Osteoblast (primary cell): Measurements from ENCODE around the gene ZNF524. TPM values are rescaled to one million over a fixed set of nuclear protein-coding genes. Genes with fewer than 3 reads are reported as not detected.

Experiments
- DNase-seq: peaks from one replicate; pipeline ENCODE4 v3.0.0; 2011; ENCODE audit warnings: low spot score, mixed read lengths; ENCODE audit not compliant: insufficient read length; ENCODE audit errors: missing footprints
- H2AFZ ChIP-seq: 2 replicates; pipeline ENCODE4 v1.6.0; 2011; ENCODE audit warnings: mild to moderate bottlenecking, low read length
- H3K27ac ChIP-seq: 2 replicates; pipeline ENCODE4 v1.5.1; 2011; ENCODE audit warnings: mild to moderate bottlenecking, low read depth, low read length, moderate library complexity
- H3K27me3 ChIP-seq: 2 replicates; pipeline ENCODE4 v1.6.0; 2012; ENCODE audit warnings: mild to moderate bottlenecking, control low read depth, inconsistent platforms, low read length, moderate library complexity; ENCODE audit not compliant: insufficient read depth
- H3K36me3 ChIP-seq: 2 replicates; pipeline ENCODE4 v1.5.1; 2011; ENCODE audit warnings: mild to moderate bottlenecking, low read length, control low read depth, moderate library complexity; ENCODE audit not compliant: insufficient read depth
- H3K4me1 ChIP-seq: 2 replicates; pipeline ENCODE4 v1.5.1; 2011; ENCODE audit warnings: mild to moderate bottlenecking, low read length, control low read depth, moderate library complexity; ENCODE audit not compliant: insufficient read depth
- H3K4me2 ChIP-seq: 2 replicates; pipeline ENCODE4 v1.6.0; 2011; ENCODE audit warnings: mild to moderate bottlenecking, low read length; ENCODE audit not compliant: insufficient read depth
- H3K4me3 ChIP-seq: fragments of 200-600 bp; sonication (generic); 3 replicates; pipeline ENCODE4 v1.5.1; 2012; ENCODE audit warnings: mild to moderate bottlenecking, low read length, inconsistent platforms; ENCODE audit not compliant: insufficient read depth
- H3K79me2 ChIP-seq: 2 replicates; pipeline ENCODE4 v1.6.0; 2012; ENCODE audit warnings: mild to moderate bottlenecking, low read length, control low read depth, inconsistent platforms; ENCODE audit not compliant: insufficient read depth
- H3K9me3 ChIP-seq: 2 replicates; pipeline ENCODE4 v1.5.1; 2011; ENCODE audit warnings: low read depth, low read length, control low read depth
- H4K20me1 ChIP-seq: 2 replicates; pipeline ENCODE4 v1.6.0; 2012; ENCODE audit warnings: mild to moderate bottlenecking, low read length, control low read depth; ENCODE audit not compliant: insufficient read depth
- CTCF ChIP-seq: IDR thresholded peaks from 2 replicates; pipeline ENCODE4 v1.5.1; 2011; ENCODE audit warnings: mild to moderate bottlenecking, low read depth, low read length, moderate library complexity; ENCODE audit errors: extremely low read depth
- total RNA-seq: library from RNA; depleted of rRNA; stranded (reverse); fragments of >200 nt; gene quantifications from 2 replicates; pipeline ENCODE4 v1.2.3, GENCODE V29; 2012

Gene ZNF524
- total RNA-seq, 1 donor = 11.2 TPM

GRCh38 chr19:55592391-55593090 is 7.5 kb upstream of the ZNF524 start:
- H3K27me3 ChIP-seq = no peaks in the 10 kb centered on the region
- no peak for TF ChIP-seq CTCF
- H3K4me3 ChIP-seq = no peak overlapping the region
- peaks cover 21% of the 10 kb centered on the region for H3K36me3 ChIP-seq
- H4K20me1 ChIP-seq = no peaks in the 10 kb centered on the region
- no peak overlapping the region for H2AFZ ChIP-seq
- H3K4me1 ChIP-seq = no peaks in the 10 kb centered on the region
- no peak overlapping the region for H3K4me2 ChIP-seq
- no peaks in the 10 kb centered on the region for H3K79me2 ChIP-seq
- H3K27ac ChIP-seq = no peak overlapping the region
- peak; percentile 73 for DNase-seq
- H3K9me3 ChIP-seq = no peaks in the 10 kb centered on the region

GRCh38 chr19:55593096-55593772 is 6.9 kb upstream of the ZNF524 start:
- no peaks in the 10 kb centered on the region for H3K4me1 ChIP-seq
- no peak overlapping the region for H3K4me2 ChIP-seq
- H3K27ac ChIP-seq = no peak overlapping the region
- TF ChIP-seq CTCF = no peak
- H4K20me1 ChIP-seq = peaks cover 4% of the 10 kb centered on the region
- no peaks in the 10 kb centered on the region for H3K27me3 ChIP-seq
- H3K79me2 ChIP-seq = no peaks in the 10 kb centered on the region
- H3K9me3 ChIP-seq = no peaks in the 10 kb centered on the region
- no peak overlapping the region for H3K4me3 ChIP-seq
- no peak overlapping the region for H2AFZ ChIP-seq
- peak; percentile 32 for DNase-seq
- H3K36me3 ChIP-seq = peaks cover 21% of the 10 kb centered on the region

GRCh38 chr19:55594996-55595545 is 5.0 kb upstream of the ZNF524 start:
- TF ChIP-seq CTCF = no peak
- peaks cover 4% of the 10 kb centered on the region for H4K20me1 ChIP-seq
- no peaks in the 10 kb centered on the region for H3K79me2 ChIP-seq

GRCh38 chr19:55596304-55596703 is 3.8 kb upstream of the ZNF524 start:
- H3K79me2 ChIP-seq = peaks cover 9% of the 10 kb centered on the region
- peaks cover 4% of the 10 kb centered on the region for H4K20me1 ChIP-seq
- no peak for DNase-seq
- no peak for TF ChIP-seq CTCF
- H2AFZ ChIP-seq = no peak overlapping the region
- peaks cover 7% of the 10 kb centered on the region for H3K4me1 ChIP-seq
- H3K27ac ChIP-seq = no peak overlapping the region
- peaks cover 21% of the 10 kb centered on the region for H3K36me3 ChIP-seq
- H3K27me3 ChIP-seq = no peaks in the 10 kb centered on the region
- no peak overlapping the region for H3K4me3 ChIP-seq
- H3K9me3 ChIP-seq = no peaks in the 10 kb centered on the region
- H3K4me2 ChIP-seq = no peak overlapping the region

More at GRCh38 chr19:55594996-55595545, 5.0 kb upstream of the ZNF524 start:
- Histone ChIP-seq H3K27me3 (no peaks in the 10 kb centered on the region), H3K4me3 (no peak overlapping the region), H3K36me3 (peaks cover 21% of the 10 kb centered on the region), H3K27ac (no peak overlapping the region), H3K4me2 (no peak overlapping the region), H3K4me1 (no peaks in the 10 kb centered on the region), H2AFZ (no peak overlapping the region), H3K9me3 (no peaks in the 10 kb centered on the region)
- peak; percentile 36 for DNase-seq
